ENCODE results near the gene BTBD6. TPM values are rescaled to one million over a fixed set of nuclear protein-coding genes. Genes with fewer than 3 reads are reported as not detected.

The BTBD6 gene
- total and polyA plus RNA-seq, 2 donors (not counting 3 experiments of a cell fraction or from before 2014, with no cell fraction given), result 63.1 to 65.0 TPM

GRCh38 chr14:105220699-105221597, 27.4 kb upstream of the BTBD6 start:
- ChIA-PET CTCF (interaction anchor here (0.6 kb wide), 1 partner anchor 21 kb away, joined by 3 read pairs; no protein-coding TSS in a partner anchor), POLR2A (no interaction called here)
- no TSS peak for BruUV-seq (replicated peaks)
- Histone ChIP-seq H3K79me2 (ENCODE audit: control insufficient read depth, insufficient read depth, low read length) (no peaks in the 10 kb centered on the region), H4K20me1 (replicated peaks; ENCODE audit: control insufficient read depth, extremely low read depth, insufficient read depth, low read length) (no peaks in the 10 kb centered on the region), H3K4me1 (ENCODE audit: control insufficient read depth, extremely low read depth, insufficient read depth, low read length) (no peaks in the 10 kb centered on the region), H3K9me1 (replicated peaks; ENCODE audit: control insufficient read depth, extremely low read depth, insufficient read depth, low read length) (no peaks in the 10 kb centered on the region), H3K9ac (replicated peaks; ENCODE audit: extremely low read depth, insufficient read depth, low read length) (no peak overlapping the region), H3K36me3 (ENCODE audit: control insufficient read depth in 2 of 2, extremely low read depth in 1 of 2, insufficient read depth in 2 of 2, low read length in 2 of 2) (peaks cover 0 to 26% of the 10 kb centered on the region in 2 experiments), H3K27me3 (ENCODE audit: control insufficient read depth in 2 of 2, insufficient read depth in 2 of 2, low read length in 2 of 2) (no peaks in the 10 kb centered on the region), H3K9me3 (replicated peaks; ENCODE audit: control insufficient read depth, insufficient read depth, low read length) (no peaks in the 10 kb centered on the region), H3K27ac (ENCODE audit: insufficient read depth, low read depth, low read length) (no peak overlapping the region), H3K4me2 (ENCODE audit: insufficient read depth, low read length) (no peak overlapping the region), H2AFZ (ENCODE audit: low read depth, low read length) (no peak overlapping the region), H3K4me3 (replicated peaks in 1 of 3; ENCODE audit: insufficient read depth in 1 of 3, low read depth in 1 of 3, low read length in 3 of 3) (no peak overlapping the region)
- DNase-seq (ENCODE audit: low read depth, low spot score) (no peak), FAIRE-seq (no peak)
- intact Hi-C loops (cut with micrococcal nuclease), result no loop called here
- dilution Hi-C loops (cut with MboI; ENCODE audit: extremely low pct_ligation_motif_present, low sequenced_read_pairs), result no loop called here
- no peak for TF ChIP-seq FOS (IDR thresholded peaks at IDR 0.05; ENCODE audit: borderline replicate concordance, insufficient read depth, low read length)
- no peak for TF ChIP-seq POLR2A (IDR thresholded peaks at IDR 0.05; ENCODE audit: low read depth, low read length)
- no peak for TF ChIP-seq MAX (IDR thresholded peaks at IDR 0.05; ENCODE audit: insufficient read depth, insufficient read length)
- TF ChIP-seq GATA2 (IDR thresholded peaks at IDR 0.05; ENCODE audit: insufficient read depth, insufficient read length, low read depth, low read length), result no peak
- TF ChIP-seq JUN (IDR thresholded peaks at IDR 0.05; ENCODE audit: borderline replicate concordance, insufficient read depth, insufficient read length, low read depth), result no peak
- TF ChIP-seq EZH2 (IDR thresholded peaks at IDR 0.05; ENCODE audit: borderline replicate concordance, low read depth, low read length, severe bottlenecking), result no peak
- TF ChIP-seq POLR2AphosphoS5 (IDR thresholded peaks at IDR 0.05; ENCODE audit: insufficient read depth, low read depth, low read length), result no peak
- no peak for TF ChIP-seq MYC (IDR thresholded peaks at IDR 0.05; ENCODE audit: low read depth, low read length)
- TF ChIP-seq CTCF (IDR thresholded peaks at IDR 0.05; ENCODE audit: extremely low read depth in 1 of 2, insufficient read depth in 1 of 2, low read depth in 1 of 2, low read length in 2 of 2), result no peak
